ENCODE data around the gene GRM4. TPM values are rescaled to one million over a fixed set of nuclear protein-coding genes. Genes with fewer than 3 reads are reported as not detected.

Gene GRM4
- total and polyA plus RNA-seq, 9 of the 15 experiments (the other 6 are each of a cell fraction or from before 2014, with no cell fraction given) = 0.18 TPM; not detected in 8

DNA sequence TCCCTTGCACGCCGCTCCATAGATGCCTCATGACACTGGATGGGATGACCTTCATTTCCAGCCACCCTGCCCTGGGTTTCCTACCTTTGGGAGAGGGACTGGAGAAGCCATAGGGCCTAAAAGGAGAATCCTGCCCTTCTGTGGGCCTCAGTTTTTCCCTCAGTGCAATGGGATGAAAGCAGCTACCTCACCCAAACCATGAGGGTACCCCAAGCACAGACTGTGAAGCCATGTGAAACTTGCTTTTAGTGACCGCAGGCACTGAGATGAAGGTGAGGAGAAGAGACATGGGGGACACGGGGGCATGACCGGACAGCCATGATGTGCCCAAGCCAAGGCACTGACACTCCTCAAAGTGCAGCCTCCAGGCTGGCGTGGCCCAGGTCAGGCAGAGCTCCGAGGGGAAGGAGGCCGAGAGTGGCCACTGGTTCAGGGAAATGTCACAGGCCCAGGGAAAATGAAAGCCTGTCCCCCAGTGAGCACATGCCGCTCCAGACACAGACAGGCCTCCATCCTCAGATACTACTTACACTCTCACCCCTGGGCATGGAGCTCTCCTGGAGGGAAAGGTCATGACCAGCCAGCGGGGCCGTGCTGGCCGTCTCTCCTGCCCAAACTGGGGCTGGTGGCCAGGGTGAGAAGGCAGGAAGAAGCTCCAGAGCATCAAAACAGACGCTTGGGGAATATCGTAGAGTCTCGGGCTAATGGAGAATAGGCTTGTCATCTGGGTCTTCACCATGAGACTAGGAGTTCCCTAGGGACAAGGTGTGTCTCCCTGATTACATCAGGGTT, 116.2 kb downstream of the GRM4 start (continued):
- TF ChIP-seq IRF9 (tag; IDR thresholded peaks at IDR 0.05) (no peak), POLR2B (IDR thresholded peaks at IDR 0.05; ENCODE audit: low read depth, partially characterized antibody) (no peak), LCOR (CRISPR knock-in tag; IDR thresholded peaks at IDR 0.05) (no peak), CHD4 (IDR thresholded peaks at IDR 0.05; ENCODE audit: insufficient read depth, insufficient replicate concordance, low read depth, low read length, poor library complexity, severe bottlenecking) (no peak), NRF1 (conservative IDR thresholded peaks at IDR 0.05 in 1 of 2, IDR thresholded peaks at IDR 0.05 in 1 of 2) (no peak), CREB5 (CRISPR knock-in tag; IDR thresholded peaks at IDR 0.05) (no peak), ZNF778 (CRISPR knock-in tag; IDR thresholded peaks at IDR 0.05) (no peak)
